Prostate gland (tissue), 2 donors: Measurements from ENCODE around the gene ERCC4.

Experiments
- CTCF ChIP-seq, 4 experiments: fragments of 200-600 bp in 2 of 4; fragments of 450-650 bp in 2 of 4; sonication (generic) in 2 of 4; IDR thresholded peaks; 1 replicate in 3 of 4; 2 replicates in 1 of 4; pipeline ENCODE4 v1.5.1; 2016 to 2019; ENCODE audit warnings: antibody characterized with exemption in 4 of 4, mild to moderate bottlenecking in 2 of 4, moderate library complexity in 2 of 4
- POLR2A ChIP-seq: fragments of 450-650 bp; IDR thresholded peaks from one replicate; pipeline ENCODE4 v1.6.1; 2016; ENCODE audit warnings: antibody characterized with exemption, mild to moderate bottlenecking
- POLR2AphosphoS5 ChIP-seq: sonication (generic); formaldehyde crosslinking; IDR thresholded peaks from one replicate; pipeline ENCODE4 v1.6.1; 2017; ENCODE audit warnings: antibody characterized with exemption

GRCh38 chr16:13959626-13960025 lies 39.7 kb downstream of the ERCC4 start:
- TF ChIP-seq CTCF (IDR thresholded peaks at IDR 0.05) = no peak
- TF ChIP-seq POLR2A = no peak
- no peak for TF ChIP-seq POLR2AphosphoS5
